Liver (tissue), 9 donors: ENCODE measurements around the gene NTNG1. TPM values are rescaled to one million over a fixed set of nuclear protein-coding genes. Genes with fewer than 3 reads are reported as not detected.

ENCODE experiments used
- DNase-seq: peaks from one replicate; pipeline ENCODE4 v3.0.0-alpha.2; 2017; ENCODE audit warnings: low spot score
- H3K27ac ChIP-seq, 2 donors: one replicate each; pipeline ENCODE4 v1.7.0; 2013; ENCODE audit warnings: inconsistent platforms in 2 of 2, low read length in 2 of 2, control low read depth in 1 of 2, low read depth in 1 of 2, mild to moderate bottlenecking in 1 of 2
- H3K27me3 ChIP-seq, 4 donors: one replicate each; pipeline versions ENCODE4 v1.6.1 to v1.7.0; 2013; ENCODE audit warnings: low read length in 3 of 4, inconsistent platforms in 1 of 4, mild to moderate bottlenecking in 1 of 4, moderate library complexity in 1 of 4; ENCODE audit not compliant: control insufficient read depth in 4 of 4, insufficient read depth in 4 of 4
- H3K36me3 ChIP-seq, 4 donors: one replicate each; pipeline versions ENCODE4 v1.6.1 to v1.7.0; 2013; ENCODE audit warnings: low read length in 3 of 4, mild to moderate bottlenecking in 3 of 4, low read depth in 1 of 4, moderate library complexity in 1 of 4; ENCODE audit not compliant: control insufficient read depth in 4 of 4, insufficient read depth in 3 of 4
- H3K4me1 ChIP-seq, 4 donors: one replicate each; pipeline versions ENCODE4 v1.6.1 to v1.7.0; 2013; ENCODE audit warnings: low read length in 3 of 4, mild to moderate bottlenecking in 3 of 4, moderate library complexity in 1 of 4; ENCODE audit not compliant: control insufficient read depth in 4 of 4, insufficient read depth in 4 of 4
- H3K4me3 ChIP-seq, 3 donors: one replicate each; pipeline versions ENCODE4 v1.6.1 to v1.7.0; 2013; ENCODE audit warnings: low read length in 3 of 3, control low read depth in 1 of 3, low read depth in 1 of 3, mild to moderate bottlenecking in 1 of 3
- H3K9ac ChIP-seq, 2 donors: one replicate each; pipeline ENCODE4 v1.7.0; 2013; ENCODE audit warnings: low read length in 2 of 2, mild to moderate bottlenecking in 2 of 2, moderate library complexity in 2 of 2, control low read depth in 1 of 2, low read depth in 1 of 2
- H3K9me3 ChIP-seq, 4 donors: one replicate each; pipeline versions ENCODE4 v1.6.1 to v1.7.0; 2013; ENCODE audit warnings: low read length in 3 of 4; ENCODE audit not compliant: control insufficient read depth in 4 of 4
- ATF3 ChIP-seq: IDR thresholded peaks from 2 replicates; pipeline ENCODE4 v1.6.1; 2016; ENCODE audit warnings: antibody characterized with exemption
- EGR1 ChIP-seq, 2 donors: IDR thresholded peaks; 2 replicates each; pipeline ENCODE4 v1.6.1; 2016 to 2018; ENCODE audit warnings: antibody characterized with exemption in 2 of 2, low read depth in 2 of 2
- FOXA1 ChIP-seq: IDR thresholded peaks from 2 replicates; pipeline ENCODE4 v1.6.1; 2016; ENCODE audit warnings: antibody characterized with exemption
- FOXA2 ChIP-seq: IDR thresholded peaks from 2 replicates; pipeline ENCODE4 v1.6.1; 2016; ENCODE audit warnings: antibody characterized with exemption
- GABPA ChIP-seq, 2 donors: IDR thresholded peaks in 1 of 2; conservative IDR thresholded peaks in 1 of 2; 2 replicates each; pipeline ENCODE4 v1.6.1; 2016; ENCODE audit warnings: antibody characterized with exemption in 2 of 2, mild to moderate bottlenecking in 1 of 2, moderate library complexity in 1 of 2
- HNF4A ChIP-seq, 2 donors: conservative IDR thresholded peaks; 2 replicates each; pipeline ENCODE4 v1.6.1; 2016; ENCODE audit warnings: antibody characterized with exemption in 2 of 2, mild to moderate bottlenecking in 2 of 2
- HNF4G ChIP-seq: IDR thresholded peaks from 2 replicates; pipeline ENCODE4 v1.6.1; 2016; ENCODE audit warnings: antibody characterized with exemption
- JUND ChIP-seq, 2 donors: IDR thresholded peaks; 2 replicates each; pipeline ENCODE4 v1.6.1; 2016; ENCODE audit warnings: antibody characterized with exemption in 2 of 2
- MAX ChIP-seq: IDR thresholded peaks from 2 replicates; pipeline ENCODE4 v1.6.1; 2016; ENCODE audit warnings: antibody characterized with exemption
- NR2F2 ChIP-seq: IDR thresholded peaks from 2 replicates; pipeline ENCODE4 v1.6.1; 2016; ENCODE audit warnings: antibody characterized with exemption
- RAD21 ChIP-seq, 2 donors: IDR thresholded peaks; 2 replicates each; pipeline ENCODE4 v1.6.1; 2016; ENCODE audit warnings: antibody characterized with exemption in 2 of 2, mild to moderate bottlenecking in 2 of 2
- REST ChIP-seq: IDR thresholded peaks from 2 replicates; pipeline ENCODE4 v1.6.1; 2016; ENCODE audit warnings: antibody characterized with exemption, mild to moderate bottlenecking
- RXRA ChIP-seq, 2 donors: IDR thresholded peaks; 2 replicates each; pipeline ENCODE4 v1.6.1; 2017 to 2018; ENCODE audit warnings: antibody characterized with exemption in 2 of 2, mild to moderate bottlenecking in 1 of 2
- SP1 ChIP-seq: IDR thresholded peaks from 2 replicates; pipeline ENCODE4 v1.6.1; 2018; ENCODE audit warnings: antibody characterized with exemption, mild to moderate bottlenecking
- TAF1 ChIP-seq: conservative IDR thresholded peaks from 2 replicates; pipeline ENCODE4 v1.6.1; 2016; ENCODE audit warnings: antibody characterized with exemption, mild to moderate bottlenecking
- YY1 ChIP-seq: IDR thresholded peaks from 2 replicates; pipeline ENCODE4 v1.6.1; 2016; ENCODE audit warnings: antibody characterized with exemption, mild to moderate bottlenecking
- ZBTB33 ChIP-seq: IDR thresholded peaks from 2 replicates; pipeline ENCODE4 v1.6.1; 2016; ENCODE audit warnings: antibody characterized with exemption
- WGBS: extraction: QIAGEN DNeasy Blood & Tissue Kit; methylation state at CpG from one replicate; pipeline ENCODE4 v1.1.7; 2013; 5-methylcytosine and 5-hydroxymethylcytosine counted together
- polyA plus RNA-seq, 2 donors: library from polyadenylated mRNA; stranded (reverse) in 1 of 2; unstranded in 1 of 2; fragments of 200-250 nt in 1 of 2; fragments of >200 nt in 1 of 2; fragmentation: Nextera tagmentation in 1 of 2; extraction: Ambion mirVana in 1 of 2; gene quantifications; one replicate each; pipeline versions ENCODE4 v1.2.1 to v1.2.3, GENCODE V29; 2013 to 2015
- total RNA-seq, 2 donors: library from RNA; depleted of rRNA; stranded (reverse); fragments of >200 nt; gene quantifications; one replicate each; pipeline ENCODE4 v1.2.3, GENCODE V29; 2014
- TF ChIP-seq, protein P1 (sequence below): fragments of 150-350 bp; IDR thresholded peaks from 2 replicates; pipeline ENCODE4 v1.5.1; 2017; ENCODE audit warnings: improper control_type of control experiment, low read depth, low read length; ENCODE audit not compliant: missing input control
- donor health status: healthy.
- donor health status: healthy.
- donor health status: healthy.
- donor health status: healthy.
- donor health status: healthy.

The NTNG1 gene
- total and polyA plus RNA-seq, 4 donors = under 0.01 TPM; not detected in 2

DNA sequence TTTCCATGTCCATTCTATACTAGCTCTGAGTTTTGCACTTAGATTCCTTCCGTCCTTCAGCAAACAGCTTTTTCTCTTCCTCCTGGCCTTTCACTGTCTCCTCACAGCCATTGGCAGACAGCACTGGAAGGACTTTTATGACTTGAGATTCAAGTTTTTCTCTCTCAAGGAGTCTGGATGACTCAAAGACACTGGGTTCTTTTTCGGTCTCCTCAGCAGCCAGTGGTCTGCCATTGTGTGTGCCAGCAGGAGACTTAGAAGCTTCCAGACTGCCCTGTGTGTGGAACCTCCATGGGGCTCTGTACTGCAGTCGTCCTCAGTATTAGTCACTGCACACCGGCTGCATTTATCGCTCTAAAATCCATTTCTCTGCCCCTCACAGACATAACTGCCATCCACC, 30.5 kb downstream of the NTNG1 start:
- TF ChIP-seq YY1 (no peak), REST (no peak), GABPA (IDR thresholded peaks at IDR 0.05 in 1 of 2, conservative IDR thresholded peaks at IDR 0.05 in 1 of 2) (no peak), MAX (no peak), HNF4G (no peak), NR2F2 (no peak), RXRA (IDR thresholded peaks at IDR 0.05) (no peak), TAF1 (no peak), FOXA2 (no peak), JUND (IDR thresholded peaks at IDR 0.05) (no peak), ATF3 (no peak), RAD21 (IDR thresholded peaks at IDR 0.05) (no peak), EGR1 (IDR thresholded peaks at IDR 0.05; ENCODE audit: low read depth in 2 of 2) (no peak), SP1 (no peak), ZBTB33 (no peak), HNF4A (conservative IDR thresholded peaks at IDR 0.05) (no peak), FOXA1 (no peak)
- TF ChIP-seq, protein P1, sequence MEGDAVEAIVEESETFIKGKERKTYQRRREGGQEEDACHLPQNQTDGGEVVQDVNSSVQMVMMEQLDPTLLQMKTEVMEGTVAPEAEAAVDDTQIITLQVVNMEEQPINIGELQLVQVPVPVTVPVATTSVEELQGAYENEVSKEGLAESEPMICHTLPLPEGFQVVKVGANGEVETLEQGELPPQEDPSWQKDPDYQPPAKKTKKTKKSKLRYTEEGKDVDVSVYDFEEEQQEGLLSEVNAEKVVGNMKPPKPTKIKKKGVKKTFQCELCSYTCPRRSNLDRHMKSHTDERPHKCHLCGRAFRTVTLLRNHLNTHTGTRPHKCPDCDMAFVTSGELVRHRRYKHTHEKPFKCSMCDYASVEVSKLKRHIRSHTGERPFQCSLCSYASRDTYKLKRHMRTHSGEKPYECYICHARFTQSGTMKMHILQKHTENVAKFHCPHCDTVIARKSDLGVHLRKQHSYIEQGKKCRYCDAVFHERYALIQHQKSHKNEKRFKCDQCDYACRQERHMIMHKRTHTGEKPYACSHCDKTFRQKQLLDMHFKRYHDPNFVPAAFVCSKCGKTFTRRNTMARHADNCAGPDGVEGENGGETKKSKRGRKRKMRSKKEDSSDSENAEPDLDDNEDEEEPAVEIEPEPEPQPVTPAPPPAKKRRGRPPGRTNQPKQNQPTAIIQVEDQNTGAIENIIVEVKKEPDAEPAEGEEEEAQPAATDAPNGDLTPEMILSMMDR = no peak
- Histone ChIP-seq H3K36me3 (no peaks in the 10 kb centered on the region), H3K4me1 (no peaks in the 10 kb centered on the region), H3K4me3 (no peak overlapping the region), H3K9ac (no peak overlapping the region), H3K9me3 (peaks cover 0 to 4% (median 0%) of the 10 kb centered on the region in 4 donors), H3K27ac (no peak overlapping the region), H3K27me3 (no peaks in the 10 kb centered on the region)
- WGBS = 72% methylated on average over 5 of the region's 5 CpGs
- no peak for DNase-seq
